ENCODE results near the gene LCN6. TPM values are rescaled to one million over a fixed set of nuclear protein-coding genes. Genes with fewer than 3 reads are reported as not detected.

LCN6 gene
- total RNA-seq, 2 experiments from 2014 or later, result not detected

DNA sequence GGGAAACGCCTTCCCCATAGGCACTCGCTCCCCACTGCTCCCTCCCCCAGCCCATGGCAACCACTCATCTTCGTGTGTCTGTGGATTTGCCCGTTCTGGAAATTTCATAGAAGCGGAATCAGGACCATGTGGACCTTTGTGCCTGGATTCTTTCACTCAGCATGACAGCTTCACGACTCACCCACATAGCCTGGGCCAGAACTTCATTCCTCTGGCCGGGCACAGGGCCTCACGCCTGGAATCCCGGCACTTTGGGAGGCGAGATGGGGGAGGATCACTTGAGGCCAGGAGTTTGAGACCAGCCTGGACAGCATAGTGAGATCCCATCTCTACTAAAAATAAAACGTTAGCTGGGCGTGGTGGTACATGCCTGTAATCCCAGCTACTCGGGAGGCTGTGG is 48.0 kb downstream of the LCN6 start:
- no peak overlapping the region for H3K27ac Mint-ChIP-seq
- H3K36me3 Mint-ChIP-seq (ENCODE audit: low read depth), result no peaks in the 10 kb centered on the region
- peaks cover 19% of the 10 kb centered on the region for H3K27me3 Mint-ChIP-seq
- no peak for DNase-seq
- ChIA-PET POLR2A (interaction anchor here (1.3 kb wide), 1 partner anchor 28 kb away, joined by 3 read pairs; no protein-coding TSS in a partner anchor), CTCF (interaction anchor here (0.7 to 1.3 kb wide), 5 partner anchors 14 to 121 kb away, joined by 3 to 4 read pairs (median 4); no protein-coding TSS in a partner anchor)
- peaks cover 20% of the 10 kb centered on the region for H3K4me1 Mint-ChIP-seq
- H3K9me3 Mint-ChIP-seq, result no peaks in the 10 kb centered on the region
- H3K4me3 Mint-ChIP-seq, result no peak overlapping the region

DNA sequence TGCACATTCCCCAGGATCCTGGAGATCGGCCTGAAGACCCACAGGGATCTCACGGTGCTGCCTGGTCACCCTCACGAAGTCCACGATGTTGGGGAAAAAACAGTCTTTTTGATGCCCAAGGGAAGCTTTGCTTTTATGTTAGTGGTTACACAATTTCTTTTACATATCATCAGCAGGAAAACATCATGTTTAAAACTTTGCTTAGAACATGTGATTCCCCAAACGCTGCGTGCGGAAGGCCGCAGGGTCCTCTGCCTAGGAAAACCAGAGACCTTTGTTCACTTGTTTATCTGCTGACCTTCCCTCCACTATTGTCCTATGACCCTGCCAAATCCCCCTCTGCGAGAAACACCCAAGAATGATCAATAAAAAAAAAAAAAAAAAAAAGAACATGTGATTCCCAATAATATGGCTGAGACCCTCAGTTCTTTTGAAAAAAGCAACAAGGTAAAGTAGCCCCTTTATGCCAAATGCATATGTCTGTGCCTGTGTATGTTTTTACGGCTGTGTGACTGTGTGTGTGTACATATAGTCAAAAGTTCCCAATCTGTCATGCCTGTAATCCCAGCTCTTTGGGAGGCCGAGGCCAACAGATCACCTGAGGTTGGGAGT is 49.6 kb downstream of the LCN6 start:
- Mint-ChIP-seq H3K36me3 (ENCODE audit: low read depth) (no peaks in the 10 kb centered on the region), H3K27me3 (peaks cover 17% of the 10 kb centered on the region), H3K27ac (no peak overlapping the region), H3K4me3 (no peak overlapping the region), H3K4me1 (peaks cover 20% of the 10 kb centered on the region), H3K9me3 (no peaks in the 10 kb centered on the region)
- ChIA-PET CTCF (interaction anchor here (0.6 to 1.3 kb wide), 5 partner anchors 13 to 619 kb away, joined by 3 to 4 read pairs (median 3); no protein-coding TSS in a partner anchor), POLR2A (no interaction called here)
- DNase-seq, result no peak

- H3K27me3 Mint-ChIP-seq, result peaks cover 15% of the 10 kb centered on the region
- ChIA-PET POLR2A (no interaction called here), CTCF (interaction anchor here (1.2 to 1.3 kb wide), 2 partner anchors 24 to 31 kb away, joined by 3 read pairs; no protein-coding TSS in a partner anchor)
- DNase-seq, result no peak
- H3K27ac Mint-ChIP-seq, result no peak overlapping the region
- H3K4me3 Mint-ChIP-seq, result no peak overlapping the region
- peaks cover 20% of the 10 kb centered on the region for H3K4me1 Mint-ChIP-seq
- H3K9me3 Mint-ChIP-seq, result no peaks in the 10 kb centered on the region
- no peaks in the 10 kb centered on the region for H3K36me3 Mint-ChIP-seq (ENCODE audit: low read depth)
Measured at GRCh38 chr9:136697821-136698526, 50.4 kb downstream of the LCN6 start.

- no peak overlapping the region for H3K4me3 Mint-ChIP-seq
- DNase-seq, result no peak
- CTCF ChIA-PET, result interaction anchor here (0.6 kb wide), 1 partner anchor 16 kb away, joined by 3 read pairs; no protein-coding TSS in a partner anchor
- POLR2A ChIA-PET, result no interaction called here
- H3K27ac Mint-ChIP-seq, result no peak overlapping the region
- peaks cover 20% of the 10 kb centered on the region for H3K4me1 Mint-ChIP-seq
- H3K27me3 Mint-ChIP-seq, result peaks cover 15% of the 10 kb centered on the region
- no peaks in the 10 kb centered on the region for H3K9me3 Mint-ChIP-seq
- no peaks in the 10 kb centered on the region for H3K36me3 Mint-ChIP-seq (ENCODE audit: low read depth)
Measured at GRCh38 chr9:136697146-136697820, 51.0 kb downstream of the LCN6 start.

DNA sequence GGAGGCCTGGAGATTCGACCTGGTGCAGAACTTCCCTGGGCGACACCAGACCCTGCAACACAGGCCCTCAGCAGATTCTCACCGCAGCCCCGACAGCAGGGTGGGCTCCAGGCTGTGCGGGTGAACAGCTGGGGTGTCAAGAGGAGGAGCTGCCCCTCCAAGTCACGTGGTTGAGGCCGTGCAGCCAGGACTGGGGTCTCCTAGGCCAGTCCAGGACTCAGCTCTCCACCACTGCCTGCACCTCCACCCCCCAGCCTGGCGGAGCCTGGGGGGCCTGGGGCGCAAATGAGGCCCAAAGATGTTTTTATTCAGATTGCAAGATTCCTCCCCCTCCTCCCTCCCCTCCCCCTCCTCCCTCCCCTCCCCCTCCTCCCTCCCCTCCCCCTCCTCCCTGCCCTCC is 51.8 kb downstream of the LCN6 start:
- Mint-ChIP-seq H3K27ac (no peak overlapping the region), H3K9me3 (no peaks in the 10 kb centered on the region), H3K4me1 (peaks cover 17% of the 10 kb centered on the region), H3K36me3 (ENCODE audit: low read depth) (no peaks in the 10 kb centered on the region), H3K4me3 (no peak overlapping the region), H3K27me3 (peaks cover 12% of the 10 kb centered on the region)
- CTCF ChIA-PET, result interaction anchor here (0.7 kb wide), 1 partner anchor 33 kb away, joined by 3 read pairs; no protein-coding TSS in a partner anchor
- POLR2A ChIA-PET, result no interaction called here
- no peak for DNase-seq

DNA sequence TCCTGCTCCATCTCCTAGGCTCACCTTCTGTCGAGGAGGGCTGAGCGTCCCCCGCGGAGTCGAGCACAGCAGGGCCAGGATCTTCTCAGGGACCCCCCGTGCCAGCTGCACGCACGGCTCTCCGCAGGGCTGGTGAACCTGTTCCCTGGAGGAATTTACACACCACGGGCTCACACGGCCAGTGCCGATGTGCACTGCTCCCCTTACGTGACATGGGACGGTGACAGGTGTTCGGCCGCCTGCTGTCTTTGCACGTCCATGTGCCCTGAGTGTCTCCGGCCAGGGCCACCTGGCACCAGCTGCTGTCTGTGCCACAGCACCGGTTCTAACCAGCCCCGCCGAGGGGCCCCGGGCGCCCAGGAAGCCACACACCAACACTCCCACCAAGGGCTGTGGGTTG is 52.4 kb downstream of the LCN6 start:
- Mint-ChIP-seq H3K36me3 (ENCODE audit: low read depth) (no peaks in the 10 kb centered on the region), H3K4me3 (no peak overlapping the region), H3K27ac (no peak overlapping the region), H3K9me3 (no peaks in the 10 kb centered on the region), H3K4me1 (peaks cover 12% of the 10 kb centered on the region), H3K27me3 (peaks cover 10% of the 10 kb centered on the region)
- ChIA-PET CTCF (interaction anchor here (0.7 to 1.4 kb wide), 2 partner anchors 12 to 33 kb away, joined by 3 read pairs; no protein-coding TSS in a partner anchor), POLR2A (no interaction called here)
- no peak for DNase-seq

DNA sequence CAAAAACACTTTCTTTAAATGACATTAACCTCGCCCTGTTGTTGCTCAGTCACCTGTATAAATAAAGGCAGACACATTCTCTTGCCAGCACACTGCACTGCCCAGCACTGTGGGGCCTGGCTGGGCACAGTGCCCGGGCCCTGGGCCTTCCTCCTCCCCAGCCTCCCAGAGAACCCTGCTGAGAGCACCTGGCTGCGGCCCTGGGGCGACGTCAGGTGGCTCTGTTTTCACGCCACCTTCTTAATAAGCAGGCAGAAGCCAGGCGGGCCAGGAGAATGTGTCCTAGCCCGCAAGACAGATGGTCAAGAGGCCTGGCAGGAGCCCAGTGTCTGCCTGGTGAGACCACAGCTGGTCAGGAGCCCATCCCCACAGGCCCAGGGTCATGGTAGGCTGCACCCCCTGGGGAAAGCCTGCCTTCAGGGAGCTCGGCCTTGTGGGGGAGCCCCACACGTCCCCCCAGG is 52.9 kb downstream of the LCN6 start:
- ChIA-PET CTCF (interaction anchor here (1.4 kb wide), 1 partner anchor 13 kb away, joined by 3 read pairs; no protein-coding TSS in a partner anchor), POLR2A (no interaction called here)
- DNase-seq, result no peak
- H3K36me3 Mint-ChIP-seq (ENCODE audit: low read depth), result no peaks in the 10 kb centered on the region
- H3K27ac Mint-ChIP-seq, result no peak overlapping the region
- H3K27me3 Mint-ChIP-seq, result peaks cover 10% of the 10 kb centered on the region
- peaks cover 7% of the 10 kb centered on the region for H3K4me1 Mint-ChIP-seq
- no peaks in the 10 kb centered on the region for H3K9me3 Mint-ChIP-seq
- H3K4me3 Mint-ChIP-seq, result no peak overlapping the region

- no peaks in the 10 kb centered on the region for H3K36me3 Mint-ChIP-seq (ENCODE audit: low read depth)
- H3K9me3 Mint-ChIP-seq, result no peaks in the 10 kb centered on the region
- peaks cover 3% of the 10 kb centered on the region for H3K4me1 Mint-ChIP-seq
- no peak overlapping the region for H3K4me3 Mint-ChIP-seq
- H3K27me3 Mint-ChIP-seq, result peaks cover 10% of the 10 kb centered on the region
- no peak for DNase-seq
- no peak overlapping the region for H3K27ac Mint-ChIP-seq
- ChIA-PET POLR2A (no interaction called here), CTCF (interaction anchor here (1.4 kb wide), 1 partner anchor 13 kb away, joined by 3 read pairs; no protein-coding TSS in a partner anchor)
Measured at GRCh38 chr9:136694872-136695247, 53.5 kb downstream of the LCN6 start.

DNA sequence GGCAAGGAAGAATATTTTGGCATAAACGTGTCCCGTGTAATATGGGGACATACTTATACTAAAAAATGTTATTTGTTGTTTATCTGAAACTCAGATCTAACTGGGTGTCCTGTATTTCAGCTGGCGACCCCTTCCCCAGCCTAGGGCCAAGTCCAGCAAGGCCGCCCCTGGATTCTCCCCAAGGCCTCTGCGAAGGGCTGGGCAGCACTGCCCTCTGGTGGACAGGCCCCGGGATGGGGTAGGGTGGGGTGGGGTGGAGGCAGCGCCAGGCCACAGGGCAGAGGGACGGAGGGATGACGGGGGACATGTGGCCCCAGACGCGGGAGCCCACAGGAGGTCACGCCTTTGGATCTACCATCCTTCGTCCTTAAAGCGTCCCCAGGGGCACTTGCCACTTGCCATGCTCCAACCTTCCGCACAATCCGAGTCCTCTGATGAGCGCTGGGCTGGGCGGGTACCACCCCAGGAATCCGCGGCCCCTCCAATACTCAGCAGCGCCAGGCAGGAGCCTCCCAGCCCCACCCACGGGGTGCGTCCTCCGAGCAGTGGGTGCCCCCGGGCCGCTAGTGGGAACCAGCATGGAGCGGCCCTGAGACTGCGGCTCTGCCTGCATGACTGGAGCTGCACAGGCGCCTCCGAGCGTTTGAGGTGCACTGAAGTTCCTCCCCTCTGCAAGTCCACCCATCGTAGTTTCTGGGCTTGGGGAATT is 54.0 kb downstream of the LCN6 start:
- ChIA-PET CTCF (interaction anchor here (1.4 kb wide), 1 partner anchor 14 kb away, joined by 3 read pairs; no protein-coding TSS in a partner anchor), POLR2A (no interaction called here)
- H3K27ac Mint-ChIP-seq, result no peak overlapping the region
- H3K27me3 Mint-ChIP-seq, result peaks cover 10% of the 10 kb centered on the region
- peak; percentile 33 for DNase-seq
- H3K9me3 Mint-ChIP-seq, result no peaks in the 10 kb centered on the region
- H3K36me3 Mint-ChIP-seq (ENCODE audit: low read depth), result no peaks in the 10 kb centered on the region
- no peak overlapping the region for H3K4me3 Mint-ChIP-seq
- peaks cover 3% of the 10 kb centered on the region for H3K4me1 Mint-ChIP-seq

Small RNAs within 50 kb of the gene (microRNA-seq; reads per million reads assigned to microRNA genes)
- not detected for gene MIR6722 (ENCODE audit: borderline microRNAs expressed, borderline replicate concordance)

Other genes with a start within 250 kb of the LCN6 start
- 10 to 100 TPM; 73.6 to 74.4 TPM for gene NOTCH1, start 202.5 kb downstream of the LCN6 start, total RNA-seq
- under 1 TPM; 0.22 to 0.31 TPM for gene EGFL7, start 85.6 kb downstream of the LCN6 start, total RNA-seq
- gene AGPAT2, start 61.1 kb downstream of the LCN6 start, total RNA-seq, result 10 to 100 TPM; 15.0 to 17.0 TPM
- not detected for gene DIPK1B, start 36.0 kb downstream of the LCN6 start, total RNA-seq
- gene LCN10, start 5.6 kb downstream of the LCN6 start, total RNA-seq, result not detected
- gene LCN8, start 9.7 kb upstream of the LCN6 start, total RNA-seq, result not detected
- gene LCN15, start 16.0 kb upstream of the LCN6 start, total RNA-seq, result not detected
- gene TMEM141, start 42.8 kb upstream of the LCN6 start, total RNA-seq, result 10 to 100 TPM; 28.5 to 38.5 TPM
- 1 to 10 TPM in 1 of 2 experiments, under 1 TPM in 1; 0.97 to 1.1 TPM for gene CCDC183, start 47.8 kb upstream of the LCN6 start, total RNA-seq
- gene RABL6, start 59.4 kb upstream of the LCN6 start, total RNA-seq, result 100 to 1,000 TPM in 1 of 2 experiments, 10 to 100 TPM in 1; 95.5 to 109 TPM
- gene AJM1, start 94.0 kb upstream of the LCN6 start, total RNA-seq, result 1 to 10 TPM; 4.0 to 4.1 TPM
- 10 to 100 TPM; 90.1 to 99.4 TPM for gene PHPT1, start 100.9 kb upstream of the LCN6 start, total RNA-seq
- gene MAMDC4, start 103.8 kb upstream of the LCN6 start, total RNA-seq, result 10 to 100 TPM; 12.4 to 14.4 TPM
- gene EDF1, start 117.8 kb upstream of the LCN6 start, total RNA-seq, result 100 to 1,000 TPM; 290 to 291 TPM
- gene TRAF2, start 138.0 kb upstream of the LCN6 start, total RNA-seq, result 10 to 100 TPM; 39.4 to 49.4 TPM
- 100 to 1,000 TPM; 116 to 123 TPM for gene FBXW5, start 196.2 kb upstream of the LCN6 start, total RNA-seq
- 1 to 10 TPM in 1 of 2 experiments, under 1 TPM in 1; 0.85 to 1.8 TPM for gene C8G, start 196.7 kb upstream of the LCN6 start, total RNA-seq
- 1 to 10 TPM; 3.1 to 3.5 TPM for gene LCN12, start 203.7 kb upstream of the LCN6 start, total RNA-seq
- gene PTGDS, start 229.0 kb upstream of the LCN6 start, total RNA-seq, result 10 to 100 TPM; 22.1 to 24.0 TPM
- under 1 TPM; 0.48 to 0.67 TPM for gene LCNL1, start 234.5 kb upstream of the LCN6 start, total RNA-seq
- gene PAXX, start 243.9 kb upstream of the LCN6 start, total RNA-seq, result 10 to 100 TPM; 80.2 to 98.4 TPM
- 1 to 10 TPM; 2.6 to 4.4 TPM for gene CLIC3, start 248.0 kb upstream of the LCN6 start, total RNA-seq